Neutrophil (primary cell): ENCODE data around the gene S100A10.

ENCODE experiments used
- H3K27ac ChIP-seq: fragments of 200-600 bp; sonication (generic); 2 replicates; pipeline ENCODE4 v1.5.1; 2016; ENCODE audit warnings: mild to moderate bottlenecking, moderate library complexity
- H3K27me3 ChIP-seq: fragments of 200-600 bp; sonication (generic); 2 replicates; pipeline ENCODE4 v1.6.0; 2016; ENCODE audit warnings: mild to moderate bottlenecking
- H3K36me3 ChIP-seq: fragments of 200-600 bp; sonication (generic); 2 replicates; pipeline ENCODE4 v1.5.1; 2017
- H3K4me1 ChIP-seq, 2 experiments: fragments of 200-600 bp in 1 of 2; sonication (generic) in 1 of 2; 1 replicate in 1 of 2; 2 replicates in 1 of 2; pipeline versions ENCODE4 v1.5.1 to v1.6.1; 2013 to 2016; ENCODE audit warnings: low read depth in 1 of 2, low read length in 1 of 2, mild to moderate bottlenecking in 1 of 2, moderate library complexity in 1 of 2; ENCODE audit not compliant: control insufficient read depth in 1 of 2, insufficient read depth in 1 of 2
- H3K4me3 ChIP-seq, 2 experiments: fragments of 200-600 bp in 1 of 2; sonication (generic) in 1 of 2; 1 replicate in 1 of 2; 2 replicates in 1 of 2; pipeline ENCODE4 v1.5.1; 2013 to 2016; ENCODE audit warnings: low read depth in 1 of 2, low read length in 1 of 2, mild to moderate bottlenecking in 1 of 2, moderate library complexity in 1 of 2
- H3K9me3 ChIP-seq: fragments of 200-600 bp; sonication (generic); 2 replicates; pipeline ENCODE4 v1.5.1; 2016
- CTCF ChIP-seq: fragments of 200-600 bp; sonication (generic); IDR thresholded peaks from 2 replicates; pipeline ENCODE4 v1.5.1; 2016; ENCODE audit warnings: antibody characterized with exemption

Gene S100A10

GRCh38 chr1:151990058-151990855, 3.4 kb downstream of the S100A10 start:
- no peak for TF ChIP-seq CTCF
- Histone ChIP-seq H3K36me3 (no peaks in the 10 kb centered on the region), H3K4me3 (no peak overlapping the region), H3K27ac (no peak overlapping the region), H3K27me3 (peaks cover 76% of the 10 kb centered on the region), H3K4me1 (peaks cover 17 to 26% of the 10 kb centered on the region in 2 experiments), H3K9me3 (no peaks in the 10 kb centered on the region)

- Histone ChIP-seq H3K36me3 (no peaks in the 10 kb centered on the region), H3K27ac (no peak overlapping the region), H3K27me3 (peaks cover 67% of the 10 kb centered on the region), H3K4me3 (no peak overlapping the region), H3K4me1 (peaks cover 17 to 27% of the 10 kb centered on the region in 2 experiments), H3K9me3 (no peaks in the 10 kb centered on the region)
- TF ChIP-seq CTCF = no peak
These were observed 4.3 kb downstream of the S100A10 start for GRCh38 chr1:151989211-151989862.

GRCh38 chr1:151988405-151988923, 5.2 kb downstream of the S100A10 start:
- TF ChIP-seq CTCF = no peak
- peaks cover 58% of the 10 kb centered on the region for H3K27me3 ChIP-seq
- H3K27ac ChIP-seq = no peak overlapping the region
- no peak overlapping the region for H3K4me3 ChIP-seq
- H3K9me3 ChIP-seq = no peaks in the 10 kb centered on the region
- H3K4me1 ChIP-seq = peaks cover 12 to 22% of the 10 kb centered on the region in 2 experiments
- H3K36me3 ChIP-seq = no peaks in the 10 kb centered on the region

GRCh38 chr1:151986501-151987190, 7.0 kb downstream of the S100A10 start:
- H3K36me3 ChIP-seq = no peaks in the 10 kb centered on the region
- H3K4me3 ChIP-seq = no peak overlapping the region
- TF ChIP-seq CTCF = no peak
- peaks cover 49% of the 10 kb centered on the region for H3K27me3 ChIP-seq
- no peaks in the 10 kb centered on the region for H3K9me3 ChIP-seq
- H3K4me1 ChIP-seq = peaks cover 0 to 9% of the 10 kb centered on the region in 2 experiments
- H3K27ac ChIP-seq = no peak overlapping the region

- peaks cover 0 to 9% of the 10 kb centered on the region in 2 experiments for H3K4me1 ChIP-seq
- no peaks in the 10 kb centered on the region for H3K36me3 ChIP-seq
These were observed 7.9 kb downstream of the S100A10 start for GRCh38 chr1:151985768-151986167.

More at GRCh38 chr1:151985768-151986167, 7.9 kb downstream of the S100A10 start:
- Histone ChIP-seq H3K4me3 (no peak overlapping the region), H3K9me3 (no peaks in the 10 kb centered on the region), H3K27ac (no peak overlapping the region), H3K27me3 (peaks cover 48% of the 10 kb centered on the region)
- TF ChIP-seq CTCF = no peak
